ENCODE data around the gene NFATC1.

GRCh38 chr18:79424880-79425568 lies 29.3 kb downstream of the NFATC1 start:
- TF ChIP-seq, protein P1, sequence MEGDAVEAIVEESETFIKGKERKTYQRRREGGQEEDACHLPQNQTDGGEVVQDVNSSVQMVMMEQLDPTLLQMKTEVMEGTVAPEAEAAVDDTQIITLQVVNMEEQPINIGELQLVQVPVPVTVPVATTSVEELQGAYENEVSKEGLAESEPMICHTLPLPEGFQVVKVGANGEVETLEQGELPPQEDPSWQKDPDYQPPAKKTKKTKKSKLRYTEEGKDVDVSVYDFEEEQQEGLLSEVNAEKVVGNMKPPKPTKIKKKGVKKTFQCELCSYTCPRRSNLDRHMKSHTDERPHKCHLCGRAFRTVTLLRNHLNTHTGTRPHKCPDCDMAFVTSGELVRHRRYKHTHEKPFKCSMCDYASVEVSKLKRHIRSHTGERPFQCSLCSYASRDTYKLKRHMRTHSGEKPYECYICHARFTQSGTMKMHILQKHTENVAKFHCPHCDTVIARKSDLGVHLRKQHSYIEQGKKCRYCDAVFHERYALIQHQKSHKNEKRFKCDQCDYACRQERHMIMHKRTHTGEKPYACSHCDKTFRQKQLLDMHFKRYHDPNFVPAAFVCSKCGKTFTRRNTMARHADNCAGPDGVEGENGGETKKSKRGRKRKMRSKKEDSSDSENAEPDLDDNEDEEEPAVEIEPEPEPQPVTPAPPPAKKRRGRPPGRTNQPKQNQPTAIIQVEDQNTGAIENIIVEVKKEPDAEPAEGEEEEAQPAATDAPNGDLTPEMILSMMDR (conservative IDR thresholded peaks at IDR 0.05 in 1 of 2, IDR thresholded peaks at IDR 0.05 in 1 of 2; ENCODE audit: low read depth in 1 of 2, low read length in 2 of 2): no peak
- TF ChIP-seq EZH2 (IDR thresholded peaks at IDR 0.05; ENCODE audit: low read length, missing control alignments): no peak
